Thymus (tissue), 11 donors: Measurements from ENCODE around the gene FOXL3. TPM values are rescaled to one million over a fixed set of nuclear protein-coding genes. Genes with fewer than 3 reads are reported as not detected.

Experiments
- DNase-seq, 9 donors: peaks; one replicate each; pipeline ENCODE4 v3.0.0-alpha.2; 2013; ENCODE audit warnings: low spot score in 9 of 9, low read depth in 6 of 9, missing footprints in 1 of 9
- H3K27ac ChIP-seq, 2 donors: one replicate each; pipeline ENCODE4 v1.5.1; 2013; ENCODE audit warnings: control low read depth in 1 of 2, low read depth in 1 of 2, low read length in 1 of 2, mild to moderate bottlenecking in 1 of 2, moderate library complexity in 1 of 2
- H3K27me3 ChIP-seq, 2 donors: one replicate each; pipeline ENCODE4 v1.5.1; 2013; ENCODE audit warnings: low read length in 1 of 2; ENCODE audit not compliant: control insufficient read depth in 2 of 2, insufficient read depth in 1 of 2
- H3K36me3 ChIP-seq, 2 donors: one replicate each; pipeline ENCODE4 v1.5.1; 2013; ENCODE audit warnings: low read length in 1 of 2, mild to moderate bottlenecking in 1 of 2, moderate library complexity in 1 of 2; ENCODE audit not compliant: control insufficient read depth in 2 of 2, insufficient read depth in 2 of 2
- H3K4me1 ChIP-seq, 2 donors: one replicate each; pipeline ENCODE4 v1.5.1; 2013; ENCODE audit warnings: low read length in 2 of 2; ENCODE audit not compliant: control insufficient read depth in 2 of 2, insufficient read depth in 2 of 2
- H3K4me3 ChIP-seq, 2 donors: one replicate each; pipeline ENCODE4 v1.5.1; 2013; ENCODE audit warnings: low read length in 2 of 2, control low read depth in 1 of 2, mild to moderate bottlenecking in 1 of 2
- H3K9me3 ChIP-seq, 2 donors: one replicate each; pipeline ENCODE4 v1.5.1; 2013; ENCODE audit warnings: low read length in 1 of 2, mild to moderate bottlenecking in 1 of 2; ENCODE audit not compliant: control insufficient read depth in 2 of 2, insufficient read depth in 1 of 2
- WGBS: extraction: QIAGEN DNeasy Blood & Tissue Kit; methylation state at CpG from one replicate; pipeline ENCODE4 v1.1.7; 2013; 5-methylcytosine and 5-hydroxymethylcytosine counted together
- polyA plus RNA-seq: library from polyadenylated mRNA; stranded (reverse); fragments of 200-250 nt; gene quantifications from one replicate; pipeline ENCODE4 v1.2.3, GENCODE V29; 2013
- total RNA-seq: library from RNA; stranded (reverse); fragments of 120-200 nt; gene quantifications from one replicate; pipeline ENCODE4 v1.2.4, GENCODE V29; 2013
- donor health status: healthy.

The FOXL3 gene
- total and polyA plus RNA-seq, 2 donors, result 0.19 TPM; not detected in 1

GRCh38 chr7:253581-254336 lies 36.2 kb upstream of the FOXL3 start:
- H3K4me3 ChIP-seq, result no peak overlapping the region
- no peaks in the 10 kb centered on the region for H3K36me3 ChIP-seq
- WGBS, result 96% methylated on average over 41 of the region's 41 CpGs
- no peak overlapping the region for H3K27ac ChIP-seq
- DNase-seq, result no peak
- H3K9me3 ChIP-seq, result peaks cover 0 to 38% of the 10 kb centered on the region in 2 donors
- no peaks in the 10 kb centered on the region for H3K4me1 ChIP-seq
- H3K27me3 ChIP-seq, result no peaks in the 10 kb centered on the region

GRCh38 chr7:254337-255037 lies 35.5 kb upstream of the FOXL3 start:
- WGBS, result 98% methylated on average over 31 of the region's 31 CpGs

GRCh38 chr7:255038-255435 lies 34.9 kb upstream of the FOXL3 start:
- Histone ChIP-seq H3K9me3 (peaks cover 0 to 50% of the 10 kb centered on the region in 2 donors), H3K27ac (no peak overlapping the region), H3K4me1 (no peaks in the 10 kb centered on the region), H3K36me3 (no peaks in the 10 kb centered on the region), H3K27me3 (no peaks in the 10 kb centered on the region), H3K4me3 (no peak overlapping the region)
- WGBS, result 97% methylated on average over 19 of the region's 19 CpGs
- no peak for DNase-seq

More at GRCh38 chr7:254337-255037, 35.5 kb upstream of the FOXL3 start:
- Histone ChIP-seq H3K4me3 (no peak overlapping the region), H3K27me3 (no peaks in the 10 kb centered on the region), H3K36me3 (no peaks in the 10 kb centered on the region), H3K4me1 (no peaks in the 10 kb centered on the region), H3K9me3 (peaks cover 0 to 45% of the 10 kb centered on the region in 2 donors), H3K27ac (no peak overlapping the region)
- no peak for DNase-seq

GRCh38 chr7:255721-256361 lies 34.1 kb upstream of the FOXL3 start:
- WGBS, result 98% methylated on average over 44 of the region's 44 CpGs
- Histone ChIP-seq H3K36me3 (no peaks in the 10 kb centered on the region), H3K27me3 (no peaks in the 10 kb centered on the region), H3K4me3 (no peak overlapping the region), H3K4me1 (no peaks in the 10 kb centered on the region), H3K27ac (no peak overlapping the region), H3K9me3 (peaks cover 0 to 58% of the 10 kb centered on the region in 2 donors)
- no peak for DNase-seq

GRCh38 chr7:256461-256940 lies 33.5 kb upstream of the FOXL3 start:
- Histone ChIP-seq H3K9me3 (peaks cover 0 to 65% of the 10 kb centered on the region in 2 donors), H3K4me3 (no peak overlapping the region), H3K4me1 (no peaks in the 10 kb centered on the region), H3K36me3 (no peaks in the 10 kb centered on the region), H3K27ac (no peak overlapping the region), H3K27me3 (no peaks in the 10 kb centered on the region)
- no peak for DNase-seq
- 96% methylated on average over 38 of the region's 38 CpGs for WGBS

GRCh38 chr7:256981-257646 lies 32.9 kb upstream of the FOXL3 start:
- Histone ChIP-seq H3K4me1 (no peaks in the 10 kb centered on the region), H3K27ac (no peak overlapping the region), H3K9me3 (peaks cover 0 to 71% of the 10 kb centered on the region in 2 donors), H3K27me3 (no peaks in the 10 kb centered on the region), H3K36me3 (no peaks in the 10 kb centered on the region), H3K4me3 (no peak overlapping the region)
- WGBS, result 97% methylated on average over 29 of the region's 29 CpGs
- DNase-seq, result no peak

- peaks cover 3 to 76% of the 10 kb centered on the region in 2 donors for H3K9me3 ChIP-seq
- 84% methylated on average over 5 of the region's 5 CpGs for WGBS
- no peaks in the 10 kb centered on the region for H3K27me3 ChIP-seq
- DNase-seq, result no peak
- no peak overlapping the region for H3K4me3 ChIP-seq
- H3K27ac ChIP-seq, result no peak overlapping the region
- no peaks in the 10 kb centered on the region for H3K4me1 ChIP-seq
- no peaks in the 10 kb centered on the region for H3K36me3 ChIP-seq
These were observed 32.4 kb upstream of the FOXL3 start for GRCh38 chr7:257647-257992.

- Histone ChIP-seq H3K27ac (no peak overlapping the region), H3K4me3 (no peak overlapping the region), H3K27me3 (no peaks in the 10 kb centered on the region), H3K9me3 (peaks cover 3 to 82% of the 10 kb centered on the region in 2 donors), H3K4me1 (no peaks in the 10 kb centered on the region), H3K36me3 (no peaks in the 10 kb centered on the region)
- DNase-seq, result no peak
- 98% methylated on average over 31 of the region's 31 CpGs for whole genome bisulfite sequencing
These were observed 31.3 kb upstream of the FOXL3 start for GRCh38 chr7:258476-259190.
